IPS DF 4.7 (cell line): Measurements from ENCODE around the gene GAS7.

ENCODE experiments used
- DNase-seq: peaks from one replicate; pipeline ENCODE4 v3.0.0-alpha.2; 2013; ENCODE audit warnings: low spot score; ENCODE audit errors: extremely low read depth

GAS7 gene

GRCh38 chr17:10171581-10171981 lies 26.8 kb downstream of the GAS7 start:
- no peak for DNase-seq

GRCh38 chr17:10171122-10171571 lies 27.3 kb downstream of the GAS7 start:
- DNase-seq: no peak

GRCh38 chr17:10170233-10170632 lies 28.2 kb downstream of the GAS7 start:
- no peak for DNase-seq

- DNase-seq: no peak
These were observed 29.1 kb downstream of the GAS7 start for GRCh38 chr17:10169290-10169689.

- DNase-seq: no peak
These were observed 32.0 kb downstream of the GAS7 start for GRCh38 chr17:10166176-10166935.

GRCh38 chr17:10162096-10162495 lies 36.3 kb downstream of the GAS7 start:
- DNase-seq: no peak

- no peak for DNase-seq
These were observed 37.0 kb downstream of the GAS7 start for GRCh38 chr17:10161386-10161785.

- DNase-seq: no peak
These were observed 41.3 kb downstream of the GAS7 start for GRCh38 chr17:10156948-10157607.

GRCh38 chr17:10156599-10156947 lies 41.8 kb downstream of the GAS7 start:
- no peak for DNase-seq

- no peak for DNase-seq
These were observed 42.4 kb downstream of the GAS7 start for GRCh38 chr17:10156077-10156435.

GRCh38 chr17:10155371-10156076 lies 42.9 kb downstream of the GAS7 start:
- no peak for DNase-seq

GRCh38 chr17:10151667-10152496 lies 46.5 kb downstream of the GAS7 start:
- DNase-seq: no peak

- no peak for DNase-seq
These were observed 48.6 kb downstream of the GAS7 start for GRCh38 chr17:10149573-10150399.

- DNase-seq: no peak
These were observed 50.5 kb downstream of the GAS7 start for GRCh38 chr17:10147761-10148415.

GRCh38 chr17:10147040-10147439 lies 51.4 kb downstream of the GAS7 start:
- no peak for DNase-seq

GRCh38 chr17:10144982-10145381 lies 53.4 kb downstream of the GAS7 start:
- DNase-seq: no peak

GRCh38 chr17:10144456-10144855 lies 54.0 kb downstream of the GAS7 start:
- DNase-seq: no peak

GRCh38 chr17:10141436-10141835 lies 57.0 kb downstream of the GAS7 start:
- no peak for DNase-seq

- DNase-seq: no peak
These were observed 58.8 kb downstream of the GAS7 start for GRCh38 chr17:10139577-10139976.
